HG02840 (cell line): ENCODE results near the gene STMN3.

Source experiments
- ATAC-seq: cut with Tn5 transposase; IDR thresholded peaks from one replicate; pipeline ENCODE4 v1.9.1; 2021; ENCODE audit warnings: mild to moderate bottlenecking, moderate library complexity, moderate number of reproducible peaks; ENCODE audit not compliant: unreplicated experiment, low FRiP score

The STMN3 gene

GRCh38 chr20:63591786-63592355 is 61.4 kb downstream of the STMN3 start:
- ATAC-seq: no peak

GRCh38 chr20:63591147-63591533 is 62.1 kb downstream of the STMN3 start:
- ATAC-seq: no peak

GRCh38 chr20:63590218-63591146 is 62.7 kb downstream of the STMN3 start:
- no peak for ATAC-seq
